IMR-90 (cell line): ENCODE data around the gene PON2. TPM values are rescaled to one million over a fixed set of nuclear protein-coding genes. Genes with fewer than 3 reads are reported as not detected.

Experiments
- ATAC-seq: fragments of 200-7000 bp; cut with Tn5 transposase; 2 replicates; pipeline ENCODE4 v1.9.1; 2020; ENCODE audit warnings: low read depth, mild to moderate bottlenecking, moderate library complexity
- BruUV-seq: library from RNA; stranded (reverse); fragments of 400-500 nt; replicated peaks from 2 replicates; lab custom pipeline; 2021; lab: Mats Ljungman, UMichigan
- CTCF ChIA-PET: fragments of 300-600 bp; formaldehyde crosslinking; extraction: SDS; loops from one replicate; lab custom pipeline; 2021; ENCODE audit warnings: antibody characterized with exemption; lab: Yijun Ruan, JAX
- POLR2A ChIA-PET: fragments of 300-600 bp; sonication (Branson Sonifier 250); formaldehyde crosslinking; loops from one replicate; lab custom pipeline; 2022; ENCODE audit warnings: antibody characterized with exemption; ENCODE audit not compliant: unreplicated experiment; lab: Charles Lee
- DNase-seq: peaks from one replicate; pipeline ENCODE4 v3.0.0; 2013
- H2AFZ ChIP-seq: replicated peaks from 2 replicates; pipeline ENCODE3; 2013; ENCODE audit warnings: low read length, mild to moderate bottlenecking; ENCODE audit not compliant: poor library complexity
- H2AK5ac ChIP-seq: 2 replicates; pipeline ENCODE4 v1.6.1; 2013; ENCODE audit warnings: low read depth, low read length, inconsistent platforms
- H2AK9ac ChIP-seq: replicated peaks from 2 replicates; pipeline ENCODE3; 2013; ENCODE audit warnings: mild to moderate bottlenecking, low read depth, low read length, moderate library complexity; ENCODE audit not compliant: poor library complexity
- H2BK120ac ChIP-seq: 2 replicates; pipeline ENCODE4 v1.6.1; 2013; ENCODE audit warnings: low read depth, low read length, inconsistent platforms
- H2BK15ac ChIP-seq: 3 replicates; pipeline ENCODE4 v1.6.1; 2013; ENCODE audit warnings: low read depth, low read length, inconsistent platforms
- H2BK20ac ChIP-seq: 2 replicates; pipeline ENCODE4 v1.6.1; 2013; ENCODE audit warnings: low read depth, mild to moderate bottlenecking, inconsistent platforms, low read length, moderate library complexity
- H2BK5ac ChIP-seq: 2 replicates; pipeline ENCODE4 v1.6.1; 2013; ENCODE audit warnings: mild to moderate bottlenecking, low read depth, low read length, inconsistent platforms; ENCODE audit not compliant: poor library complexity, severe bottlenecking
- H3K14ac ChIP-seq: replicated peaks from 2 replicates; pipeline ENCODE4 v1.6.1; 2013; ENCODE audit warnings: low read depth, low read length, inconsistent platforms
- H3K18ac ChIP-seq: 2 replicates; pipeline ENCODE4 v1.6.1; 2013; ENCODE audit warnings: low read depth, low read length, control low read depth
- H3K23ac ChIP-seq: 2 replicates; pipeline ENCODE4 v1.6.1; 2013; ENCODE audit warnings: low read depth, low read length, inconsistent platforms
- H3K27ac ChIP-seq: 2 replicates; pipeline ENCODE4 v1.5.1; 2013; ENCODE audit warnings: mild to moderate bottlenecking, control low read depth, low read length; ENCODE audit not compliant: insufficient read depth
- H3K27me3 ChIP-seq: 2 replicates; pipeline ENCODE4 v1.6.1; 2013; ENCODE audit warnings: low read length; ENCODE audit not compliant: control insufficient read depth, insufficient read depth
- H3K36me3 ChIP-seq: 2 replicates; pipeline ENCODE4 v1.6.1; 2013; ENCODE audit warnings: low read length, mixed read lengths; ENCODE audit not compliant: control insufficient read depth, insufficient read depth
- H3K4ac ChIP-seq: 2 replicates; pipeline ENCODE4 v1.6.1; 2013; ENCODE audit warnings: low read depth, low read length, inconsistent platforms
- H3K4me1 ChIP-seq: 2 replicates; pipeline ENCODE4 v1.6.1; 2013; ENCODE audit warnings: low read length, mixed read lengths; ENCODE audit not compliant: control insufficient read depth, insufficient read depth
- H3K4me2 ChIP-seq: 2 replicates; pipeline ENCODE4 v1.6.1; 2013; ENCODE audit warnings: low read depth, mild to moderate bottlenecking, control low read depth, low read length, moderate library complexity
- H3K4me3 ChIP-seq: 2 replicates; pipeline ENCODE4 v1.5.1; 2013; ENCODE audit warnings: low read depth, mild to moderate bottlenecking, control low read depth, low read length, moderate library complexity; ENCODE audit not compliant: insufficient read depth
- H3K56ac ChIP-seq: 2 replicates; pipeline ENCODE4 v1.6.1; 2013; ENCODE audit warnings: low read length, inconsistent platforms; ENCODE audit not compliant: insufficient read depth; ENCODE audit errors: extremely low read depth
- H3K79me1 ChIP-seq, 2 experiments: 2 replicates each; pipeline ENCODE4 v1.6.1; 2013; ENCODE audit warnings: low read length in 2 of 2, inconsistent platforms in 1 of 2, low read depth in 1 of 2
- H3K9ac ChIP-seq: 2 replicates; pipeline ENCODE4 v1.6.1; 2013; ENCODE audit warnings: low read depth, low read length, control low read depth
- H3K9me1 ChIP-seq: 2 replicates; pipeline ENCODE4 v1.6.1; 2013; ENCODE audit warnings: low read length, inconsistent platforms; ENCODE audit not compliant: insufficient read depth
- H3K9me3 ChIP-seq: 2 replicates; pipeline ENCODE4 v1.6.1; 2013; ENCODE audit warnings: low read length; ENCODE audit not compliant: control insufficient read depth, insufficient read depth
- H4K20me1 ChIP-seq: 2 replicates; pipeline ENCODE4 v1.6.1; 2013; ENCODE audit warnings: low read length, inconsistent platforms; ENCODE audit not compliant: insufficient read depth
- H4K5ac ChIP-seq: 2 replicates; pipeline ENCODE4 v1.6.1; 2013; ENCODE audit warnings: mild to moderate bottlenecking, low read depth, low read length, control low read depth
- H4K8ac ChIP-seq, 2 experiments: 2 replicates each; pipeline ENCODE4 v1.6.1; 2013; ENCODE audit warnings: low read depth in 2 of 2, low read length in 2 of 2, control low read depth in 1 of 2, inconsistent platforms in 1 of 2
- H4K91ac ChIP-seq: 2 replicates; pipeline ENCODE4 v1.6.1; 2013; ENCODE audit warnings: low read depth, low read length, inconsistent platforms; ENCODE audit not compliant: insufficient read depth
- BHLHE40 ChIP-seq: fragments of 150-350 bp; IDR thresholded peaks from 2 replicates; pipeline ENCODE4 v1.6.1; 2016; ENCODE audit warnings: mild to moderate bottlenecking, low read depth, low read length
- CEBPB ChIP-seq: IDR thresholded peaks from 2 replicates; pipeline ENCODE4 v1.6.1; 2012; ENCODE audit warnings: low read depth, low read length, improper control_type of control experiment
- CHD1 ChIP-seq: IDR thresholded peaks from 2 replicates; pipeline ENCODE4 v1.6.1; 2012; ENCODE audit warnings: low read depth, low read length, improper control_type of control experiment
- CTCF ChIP-seq: conservative IDR thresholded peaks from 2 replicates; pipeline ENCODE4 v1.5.1; 2012; ENCODE audit warnings: mild to moderate bottlenecking, low read depth, low read length, improper control_type of control experiment
- ELK1 ChIP-seq: fragments of 150-350 bp; IDR thresholded peaks from 2 replicates; pipeline ENCODE4 v1.6.1; 2016; ENCODE audit warnings: low read depth, mild to moderate bottlenecking, low read length, moderate library complexity, borderline replicate concordance
- FOS ChIP-seq: fragments of 150-350 bp; IDR thresholded peaks from 2 replicates; pipeline ENCODE4 v1.6.1; 2016; ENCODE audit warnings: low read depth, low read length
- MAFK ChIP-seq: IDR thresholded peaks from 2 replicates; pipeline ENCODE4 v1.6.1; 2012; ENCODE audit warnings: low read depth, low read length, improper control_type of control experiment
- MAZ ChIP-seq: IDR thresholded peaks from 2 replicates; pipeline ENCODE4 v1.6.1; 2012; ENCODE audit warnings: low read depth, mild to moderate bottlenecking, low read length, improper control_type of control experiment, moderate library complexity, borderline replicate concordance
- MXI1 ChIP-seq: IDR thresholded peaks from 2 replicates; pipeline ENCODE4 v1.6.1; 2012; ENCODE audit warnings: low read depth, mild to moderate bottlenecking, low read length, moderate library complexity, borderline replicate concordance
- NFE2L2 ChIP-seq: fragments of 150-350 bp; IDR thresholded peaks from 2 replicates; pipeline ENCODE4 v1.6.1; 2016; ENCODE audit warnings: low read depth, mild to moderate bottlenecking, low read length
- POLR2A ChIP-seq: IDR thresholded peaks from 2 replicates; pipeline ENCODE4 v1.6.1; 2012; ENCODE audit warnings: mild to moderate bottlenecking, low read depth, low read length
- RAD21 ChIP-seq: IDR thresholded peaks from 2 replicates; pipeline ENCODE4 v1.6.1; 2012; ENCODE audit warnings: low read length, improper control_type of control experiment
- RCOR1 ChIP-seq: IDR thresholded peaks from 2 replicates; pipeline ENCODE4 v1.6.1; 2012; ENCODE audit warnings: mild to moderate bottlenecking, low read length, improper control_type of control experiment; ENCODE audit not compliant: insufficient replicate concordance
- RFX5 ChIP-seq: IDR thresholded peaks from 2 replicates; pipeline ENCODE4 v1.8.0; 2012; ENCODE audit warnings: low read depth, mild to moderate bottlenecking, low read length, moderate library complexity
- SMC3 ChIP-seq: fragments of 150-350 bp; IDR thresholded peaks from 2 replicates; pipeline ENCODE4 v1.6.1; 2016; ENCODE audit warnings: low read depth, mild to moderate bottlenecking, antibody characterized with exemption, low read length, moderate library complexity
- USF2 ChIP-seq: fragments of 150-350 bp; IDR thresholded peaks from 2 replicates; pipeline ENCODE4 v1.6.1; 2017; ENCODE audit warnings: mild to moderate bottlenecking, antibody characterized with exemption, low read length, low read depth
- WGBS, 2 experiments: methylation state at CpG; one replicate each; pipeline versions ENCODE4 v1.1.5 to v1.1.7; 2013; ENCODE audit warnings: missing lambda C conversion rate in 2 of 2; ENCODE audit not compliant: insufficient read length in 1 of 2; ENCODE audit errors: extremely low coverage in 2 of 2; 5-methylcytosine and 5-hydroxymethylcytosine counted together
- dilution Hi-C: fragments of 300-500 bp; cut with HindIII; formaldehyde crosslinking; loops from one replicate; pipeline ENCODE4 v1.14.3; 2018; ENCODE audit warnings: low sequenced_read_pairs; ENCODE audit not compliant: unreplicated experiment
- in situ Hi-C: fragments of 300-500 bp; cut with MboI; formaldehyde crosslinking; loops from 3 replicates; pipeline ENCODE4 v1.14.3; 2019; ENCODE audit warnings: low sequenced_read_pairs, inconsistent platforms, mixed read lengths
- intact Hi-C: fragments of 100-400 bp; cut with micrococcal nuclease; formaldehyde crosslinking; loops from 2 replicates; pipeline ENCODE4 v1.10.0; 2022
- polyA plus RNA-seq, 3 experiments: library from polyadenylated mRNA; depleted of rRNA; stranded (reverse); fragments of >200 nt; gene quantifications; 2 replicates each; pipeline ENCODE4 v1.2.3, GENCODE V29; 2012; ENCODE audit warnings: low replicate concordance in 1 of 3
- total RNA-seq: library from RNA; depleted of rRNA; stranded (reverse); fragments of >200 nt; gene quantifications from 2 replicates; pipeline ENCODE4 v1.2.3, GENCODE V29; 2012

PON2 gene
- total and polyA plus RNA-seq, 2 of the 4 experiments (the other 2 are of a cell fraction) = 36.2 to 65.7 TPM

- intact Hi-C loops (no loop called here), in situ Hi-C loops (loop anchor here (10.0 kb wide), 2 partner anchors 276 to 1016 kb away; no protein-coding TSS in a partner anchor), dilution Hi-C loops (no loop called here)
- H3K79me1 ChIP-seq = no peaks in the 10 kb centered on the region
- H3K36me3 ChIP-seq = no peaks in the 10 kb centered on the region
- no peak overlapping the region for H3K14ac ChIP-seq
- POLR2A ChIA-PET = no interaction called here
- H2BK15ac ChIP-seq = no peak overlapping the region
- H4K91ac ChIP-seq = no peak overlapping the region
- H4K8ac ChIP-seq = no peak overlapping the region
- H2AFZ ChIP-seq = no peak overlapping the region
- BruUV-seq = no TSS peak
- H4K5ac ChIP-seq = no peak overlapping the region
- no peak overlapping the region for H3K23ac ChIP-seq
- no peak for ATAC-seq
- H3K27me3 ChIP-seq = peaks cover 15% of the 10 kb centered on the region
- no peak overlapping the region for H3K9ac ChIP-seq
- no peaks in the 10 kb centered on the region for H3K9me3 ChIP-seq
- no peak overlapping the region for H2BK120ac ChIP-seq
- no peak overlapping the region for H3K56ac ChIP-seq
- H3K9me1 ChIP-seq = no peaks in the 10 kb centered on the region
- H3K4me3 ChIP-seq = no peak overlapping the region
- no peak overlapping the region for H2AK5ac ChIP-seq
- no peak overlapping the region for H2BK20ac ChIP-seq
- no peak for TF ChIP-seq NFE2L2
- TF ChIP-seq MAZ = no peak
- no peak for TF ChIP-seq POLR2A
- no peak for TF ChIP-seq BHLHE40
- TF ChIP-seq CHD1 = no peak
- TF ChIP-seq CEBPB = no peak
- TF ChIP-seq RCOR1 = no peak
- TF ChIP-seq ELK1 = no peak
- TF ChIP-seq MXI1 = no peak
- TF ChIP-seq SMC3 = no peak
- no peak for TF ChIP-seq MAFK
- TF ChIP-seq USF2 = no peak
- TF ChIP-seq RAD21 = no peak
- TF ChIP-seq FOS = no peak
- TF ChIP-seq RFX5 = no peak
- TF ChIP-seq CTCF = no peak
- H4K20me1 ChIP-seq = no peaks in the 10 kb centered on the region
- no peak overlapping the region for H3K18ac ChIP-seq
- H3K27ac ChIP-seq = no peak overlapping the region
- H2AK9ac ChIP-seq = no peak overlapping the region
- WGBS, 2 experiments = 60% methylated on average over 2 of the region's 3 CpGs; no CpG with 5 or more reads in 1 of the 2 experiments
- no peak overlapping the region for H2BK5ac ChIP-seq
- no peak for DNase-seq
- CTCF ChIA-PET = no interaction called here
- no peak overlapping the region for H3K4ac ChIP-seq
- H3K4me2 ChIP-seq = no peak overlapping the region
- no peaks in the 10 kb centered on the region for H3K4me1 ChIP-seq
Observed at GRCh38 chr7:95471071-95471470, 36.2 kb upstream of the PON2 start.
